HEK293T (cell line): ENCODE measurements around the gene TFDP1.

Source experiments
- ELF4 ChIP-seq: fragments of 450-650 bp; IDR thresholded peaks from 2 replicates; pipeline ENCODE4 v1.6.1; 2017; ENCODE audit warnings: antibody characterized with exemption
- FOXA1 ChIP-seq: fragments of 450-650 bp; IDR thresholded peaks from 2 replicates; pipeline ENCODE4 v1.6.1; 2016; ENCODE audit warnings: mild to moderate bottlenecking
- FOXK2 ChIP-seq: fragments of 450-650 bp; IDR thresholded peaks from 2 replicates; pipeline ENCODE4 v1.6.1; 2016; ENCODE audit warnings: mild to moderate bottlenecking
- FOXM1 ChIP-seq: fragments of 450-650 bp; IDR thresholded peaks from 2 replicates; pipeline ENCODE4 v1.6.1; 2017; ENCODE audit warnings: mild to moderate bottlenecking, borderline replicate concordance
- HDGF ChIP-seq: fragments of 450-650 bp; IDR thresholded peaks from 2 replicates; pipeline ENCODE4 v1.6.1; 2017; ENCODE audit warnings: antibody characterized with exemption, borderline replicate concordance
- SP1 ChIP-seq: fragments of 450-650 bp; IDR thresholded peaks from 2 replicates; pipeline ENCODE4 v1.6.1; 2017
- SUZ12 ChIP-seq: fragments of 450-650 bp; IDR thresholded peaks from 2 replicates; pipeline ENCODE4 v1.6.1; 2016; ENCODE audit warnings: mild to moderate bottlenecking
- TARDBP ChIP-seq: fragments of 450-650 bp; IDR thresholded peaks from 2 replicates; pipeline ENCODE4 v1.6.1; 2016
- ZNF384 ChIP-seq: fragments of 450-650 bp; IDR thresholded peaks from 2 replicates; pipeline ENCODE4 v1.6.1; 2016
- TF ChIP-seq, protein P1 (sequence below): fragments of 450-650 bp; IDR thresholded peaks from 2 replicates; pipeline ENCODE4 v1.6.1; 2016

DNA sequence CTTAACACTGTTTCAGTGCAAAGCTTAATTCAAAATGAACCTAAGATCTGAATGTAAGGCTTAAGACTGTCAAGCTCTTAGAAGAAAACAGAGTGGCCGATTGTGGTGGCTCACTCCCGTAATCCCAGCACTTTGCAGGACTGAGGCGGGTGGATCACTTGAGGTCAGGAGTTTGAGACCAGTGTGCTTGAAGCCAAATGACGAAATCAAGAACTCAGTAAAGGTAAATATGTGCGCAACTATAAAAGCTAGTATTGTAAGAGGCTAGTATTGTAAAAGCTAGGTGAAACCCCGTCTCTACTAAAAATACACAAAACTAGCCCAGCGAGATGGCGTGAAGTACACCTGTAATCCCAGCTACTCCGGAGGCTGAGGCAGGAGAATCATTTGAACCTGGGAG lies 60.8 kb downstream of the TFDP1 start:
- TF ChIP-seq SP1: no peak
- TF ChIP-seq ELF4: no peak
- no peak for TF ChIP-seq FOXM1
- no peak for TF ChIP-seq ZNF384
- no peak for TF ChIP-seq HDGF
- no peak for TF ChIP-seq SUZ12
- TF ChIP-seq, protein P1, sequence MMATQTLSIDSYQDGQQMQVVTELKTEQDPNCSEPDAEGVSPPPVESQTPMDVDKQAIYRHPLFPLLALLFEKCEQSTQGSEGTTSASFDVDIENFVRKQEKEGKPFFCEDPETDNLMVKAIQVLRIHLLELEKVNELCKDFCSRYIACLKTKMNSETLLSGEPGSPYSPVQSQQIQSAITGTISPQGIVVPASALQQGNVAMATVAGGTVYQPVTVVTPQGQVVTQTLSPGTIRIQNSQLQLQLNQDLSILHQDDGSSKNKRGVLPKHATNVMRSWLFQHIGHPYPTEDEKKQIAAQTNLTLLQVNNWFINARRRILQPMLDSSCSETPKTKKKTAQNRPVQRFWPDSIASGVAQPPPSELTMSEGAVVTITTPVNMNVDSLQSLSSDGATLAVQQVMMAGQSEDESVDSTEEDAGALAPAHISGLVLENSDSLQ: no peak
- no peak for TF ChIP-seq FOXK2
- no peak for TF ChIP-seq FOXA1
- TF ChIP-seq TARDBP: no peak
